Mammary epithelial cell (primary cell): ENCODE measurements around the gene CLCF1.

Experiments used
- EZH2 ChIP-seq: IDR thresholded peaks from 2 replicates; pipeline ENCODE4 v1.6.1; 2012; ENCODE audit warnings: low read length, inconsistent platforms, borderline replicate concordance
- TF ChIP-seq, protein P1 (sequence below), 2 donors: IDR thresholded peaks in 1 of 2; conservative IDR thresholded peaks in 1 of 2; 2 replicates each; pipeline ENCODE4 v1.5.1; 2011 to 2012; ENCODE audit warnings: inconsistent platforms in 2 of 2, low read length in 2 of 2, mild to moderate bottlenecking in 2 of 2, control low read depth in 1 of 2, low read depth in 1 of 2; ENCODE audit not compliant: insufficient read depth in 1 of 2; ENCODE audit errors: extremely low read depth in 1 of 2

DNA sequence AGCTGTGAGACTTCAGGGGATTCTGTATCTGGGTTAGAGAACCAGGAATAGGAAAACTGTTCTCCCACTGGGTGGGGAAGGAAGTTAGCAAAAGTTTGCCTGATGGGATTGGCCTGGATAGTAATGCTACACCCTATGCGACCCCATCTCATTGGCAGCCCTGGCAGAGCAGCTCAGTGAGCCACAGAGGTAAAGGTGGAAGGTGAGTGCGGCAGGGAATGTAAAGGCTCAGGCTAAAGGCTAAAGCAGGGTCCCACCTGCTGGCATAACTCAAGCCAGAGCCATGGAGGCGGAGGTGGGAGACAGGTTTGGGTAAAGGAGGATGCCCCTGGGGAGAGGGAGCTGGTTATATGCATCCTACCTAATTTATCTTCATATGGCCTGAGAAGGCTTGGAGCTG lies 51.3 kb downstream of the CLCF1 start:
- no peak for TF ChIP-seq EZH2
- TF ChIP-seq, protein P1, sequence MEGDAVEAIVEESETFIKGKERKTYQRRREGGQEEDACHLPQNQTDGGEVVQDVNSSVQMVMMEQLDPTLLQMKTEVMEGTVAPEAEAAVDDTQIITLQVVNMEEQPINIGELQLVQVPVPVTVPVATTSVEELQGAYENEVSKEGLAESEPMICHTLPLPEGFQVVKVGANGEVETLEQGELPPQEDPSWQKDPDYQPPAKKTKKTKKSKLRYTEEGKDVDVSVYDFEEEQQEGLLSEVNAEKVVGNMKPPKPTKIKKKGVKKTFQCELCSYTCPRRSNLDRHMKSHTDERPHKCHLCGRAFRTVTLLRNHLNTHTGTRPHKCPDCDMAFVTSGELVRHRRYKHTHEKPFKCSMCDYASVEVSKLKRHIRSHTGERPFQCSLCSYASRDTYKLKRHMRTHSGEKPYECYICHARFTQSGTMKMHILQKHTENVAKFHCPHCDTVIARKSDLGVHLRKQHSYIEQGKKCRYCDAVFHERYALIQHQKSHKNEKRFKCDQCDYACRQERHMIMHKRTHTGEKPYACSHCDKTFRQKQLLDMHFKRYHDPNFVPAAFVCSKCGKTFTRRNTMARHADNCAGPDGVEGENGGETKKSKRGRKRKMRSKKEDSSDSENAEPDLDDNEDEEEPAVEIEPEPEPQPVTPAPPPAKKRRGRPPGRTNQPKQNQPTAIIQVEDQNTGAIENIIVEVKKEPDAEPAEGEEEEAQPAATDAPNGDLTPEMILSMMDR (conservative IDR thresholded peaks at IDR 0.05 in 1 of 2, IDR thresholded peaks at IDR 0.05 in 1 of 2; ENCODE audit: extremely low read depth in 1 of 2, insufficient read depth in 1 of 2, low read depth in 1 of 2, low read length in 2 of 2), result no peak
